Small intestine (tissue), 7 donors: ENCODE measurements around the gene C14orf132. TPM values are rescaled to one million over a fixed set of nuclear protein-coding genes. Genes with fewer than 3 reads are reported as not detected.

Experiments
- DNase-seq, 2 donors: peaks; one replicate each; pipeline versions ENCODE4 v3.0.0 to v3.0.0-alpha.2; 2013
- FAIRE-seq: peaks from 2 replicates; lab custom pipeline; 2012; peaks lifted over from hg19 to GRCh38; lab: Jason Lieb, UNC
- H3K27ac ChIP-seq, 3 donors: one replicate each; pipeline ENCODE4 v1.5.1; 2013; ENCODE audit warnings: low read length in 2 of 3, mild to moderate bottlenecking in 2 of 3, control low read depth in 1 of 3, inconsistent platforms in 1 of 3, low read depth in 1 of 3, moderate library complexity in 1 of 3
- H3K27me3 ChIP-seq, 3 donors: one replicate each; pipeline ENCODE4 v1.6.1; 2013; ENCODE audit warnings: low read length in 3 of 3, inconsistent platforms in 1 of 3; ENCODE audit not compliant: control insufficient read depth in 3 of 3, insufficient read depth in 3 of 3
- H3K36me3 ChIP-seq, 3 donors: one replicate each; pipeline ENCODE4 v1.6.1; 2013; ENCODE audit warnings: low read length in 3 of 3, inconsistent platforms in 1 of 3, low read depth in 1 of 3, mild to moderate bottlenecking in 1 of 3, moderate library complexity in 1 of 3; ENCODE audit not compliant: control insufficient read depth in 3 of 3, insufficient read depth in 2 of 3
- H3K4me1 ChIP-seq, 3 donors: one replicate each; pipeline ENCODE4 v1.6.1; 2013; ENCODE audit warnings: low read length in 2 of 3, inconsistent platforms in 1 of 3, low read depth in 1 of 3, mild to moderate bottlenecking in 1 of 3, moderate library complexity in 1 of 3; ENCODE audit not compliant: control insufficient read depth in 3 of 3, insufficient read depth in 2 of 3
- H3K4me3 ChIP-seq, 3 donors: one replicate each; pipeline ENCODE4 v1.5.1; 2013; ENCODE audit warnings: low read length in 3 of 3, control low read depth in 1 of 3, inconsistent platforms in 1 of 3, low read depth in 1 of 3, mild to moderate bottlenecking in 1 of 3, moderate library complexity in 1 of 3
- H3K9me3 ChIP-seq, 2 donors: one replicate each; pipeline ENCODE4 v1.6.1; 2013; ENCODE audit warnings: low read depth in 1 of 2, low read length in 1 of 2; ENCODE audit not compliant: control insufficient read depth in 2 of 2, insufficient read depth in 1 of 2
- WGBS, 3 donors: extraction: QIAGEN DNeasy Blood & Tissue Kit; methylation state at CpG; one replicate each; pipeline ENCODE4 v1.1.7; 2013; 5-methylcytosine and 5-hydroxymethylcytosine counted together
- polyA plus RNA-seq, 4 donors: library from polyadenylated mRNA; stranded (reverse) in 3 of 4; unstranded in 1 of 4; fragments of 200-250 nt in 3 of 4; fragments of 120-200 nt in 1 of 4; gene quantifications; one replicate each; pipeline versions ENCODE4 v1.2.1 to v1.2.3, GENCODE V29; 2013
- donor health status: healthy with polysubstance abuse.
- donor health status: control.
- donor health status: control.
- donor health status: Bipolar disorder and iron deficiency.
- donor health status: healthy.

The C14orf132 gene
- polyA plus RNA-seq, 4 donors, result 0.45 to 10.1 (median 3.9) TPM

GRCh38 chr14:96060186-96060933, 21.2 kb downstream of the C14orf132 start:
- FAIRE-seq (no peak), DNase-seq (no peak)
- H3K4me1 ChIP-seq, result no peaks in the 10 kb centered on the region
- no peak overlapping the region for H3K27ac ChIP-seq
- no peaks in the 10 kb centered on the region for H3K36me3 ChIP-seq
- 70 to 79% (median 71%) methylated on average over 7 of the region's 7 CpGs for WGBS, 3 donors
- no peak overlapping the region for H3K4me3 ChIP-seq
- no peaks in the 10 kb centered on the region for H3K9me3 ChIP-seq
- H3K27me3 ChIP-seq, result peaks cover 0 to 6% (median 0%) of the 10 kb centered on the region in 3 donors

DNA sequence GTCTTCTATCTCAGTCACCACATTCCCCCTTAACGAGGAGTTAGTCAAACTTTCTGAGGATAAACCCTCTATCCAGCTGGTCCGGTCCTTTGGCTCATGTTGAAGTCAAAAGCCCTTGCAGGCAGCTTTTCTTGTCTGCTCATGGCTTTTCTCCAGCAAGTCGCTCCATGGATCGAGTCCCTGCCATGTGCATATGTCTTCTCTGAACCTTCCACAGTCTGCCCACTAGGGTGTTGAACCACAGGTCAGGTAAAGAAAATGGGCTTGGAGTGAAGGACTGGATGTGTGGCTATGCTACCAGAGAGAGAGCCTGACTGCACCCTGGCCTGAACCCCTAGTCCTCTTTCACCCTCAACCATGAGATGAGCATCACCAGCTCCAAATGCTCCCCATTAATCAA, 22.8 kb downstream of the C14orf132 start:
- Histone ChIP-seq H3K9me3 (no peaks in the 10 kb centered on the region), H3K36me3 (no peaks in the 10 kb centered on the region), H3K27ac (no peak overlapping the region), H3K4me3 (no peak overlapping the region), H3K27me3 (peaks cover 0 to 6% (median 0%) of the 10 kb centered on the region in 3 donors), H3K4me1 (no peaks in the 10 kb centered on the region)
- 75 to 79% (median 77%) methylated on average over 4 of the region's 4 CpGs for WGBS, 3 donors
- FAIRE-seq, result no peak
- DNase-seq, result no peak

GRCh38 chr14:96062506-96062905, 23.3 kb downstream of the C14orf132 start:
- WGBS, 3 donors, result 72 to 81% (median 72%) methylated on average over 6 of the region's 6 CpGs
- no peak for FAIRE-seq

GRCh38 chr14:96064866-96065265, 25.7 kb downstream of the C14orf132 start:
- Histone ChIP-seq H3K27me3 (peaks cover 0 to 6% (median 0%) of the 10 kb centered on the region in 3 donors), H3K9me3 (no peaks in the 10 kb centered on the region), H3K36me3 (no peaks in the 10 kb centered on the region), H3K4me3 (no peak overlapping the region), H3K27ac (no peak overlapping the region), H3K4me1 (no peaks in the 10 kb centered on the region)
- DNase-seq (no peak), FAIRE-seq (no peak)
- WGBS, 3 donors, result 66 to 80% (median 71%) methylated on average over 5 of the region's 5 CpGs

More at GRCh38 chr14:96062506-96062905, 23.3 kb downstream of the C14orf132 start:
- Histone ChIP-seq H3K4me1 (no peaks in the 10 kb centered on the region), H3K36me3 (no peaks in the 10 kb centered on the region), H3K9me3 (no peaks in the 10 kb centered on the region), H3K27me3 (peaks cover 0 to 6% (median 0%) of the 10 kb centered on the region in 3 donors), H3K27ac (no peak overlapping the region), H3K4me3 (no peak overlapping the region)
- DNase-seq, result no peak

GRCh38 chr14:96065661-96066459, 26.7 kb downstream of the C14orf132 start:
- FAIRE-seq (no peak), DNase-seq (no peak)
- 51 to 52% (median 51%) methylated on average over 11 of the region's 11 CpGs for WGBS, 3 donors
- Histone ChIP-seq H3K36me3 (no peaks in the 10 kb centered on the region), H3K27ac (no peak overlapping the region), H3K9me3 (no peaks in the 10 kb centered on the region), H3K4me3 (no peak overlapping the region), H3K27me3 (peaks cover 0 to 6% (median 0%) of the 10 kb centered on the region in 3 donors), H3K4me1 (no peaks in the 10 kb centered on the region)

DNA sequence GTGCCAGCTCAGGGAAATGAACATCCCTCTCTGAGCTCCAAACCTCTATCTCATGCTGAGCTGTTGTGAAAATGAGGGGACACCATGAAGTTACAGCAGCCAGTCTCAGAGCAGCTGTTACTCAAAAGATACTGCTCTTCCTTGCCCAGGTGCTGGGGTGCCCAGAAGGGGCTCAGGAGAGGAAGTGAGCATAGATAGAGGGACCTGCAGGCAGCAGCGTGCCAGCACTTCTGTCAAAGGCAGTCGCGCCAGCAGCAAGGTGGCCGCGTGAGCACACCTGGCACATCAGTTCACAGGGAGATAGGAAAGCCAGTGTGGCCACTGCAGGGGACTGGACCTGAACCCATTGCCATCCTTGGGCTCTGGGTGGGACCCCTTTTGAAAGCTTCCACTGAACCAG, 27.8 kb downstream of the C14orf132 start:
- FAIRE-seq (no peak), DNase-seq (no peak)
- Histone ChIP-seq H3K36me3 (no peaks in the 10 kb centered on the region), H3K4me1 (no peaks in the 10 kb centered on the region), H3K4me3 (no peak overlapping the region), H3K27ac (no peak overlapping the region), H3K27me3 (peaks cover 0 to 5% (median 0%) of the 10 kb centered on the region in 3 donors), H3K9me3 (no peaks in the 10 kb centered on the region)
- 80 to 93% (median 88%) methylated on average over 5 of the region's 5 CpGs for WGBS, 3 donors

GRCh38 chr14:96067985-96068930, 29.1 kb downstream of the C14orf132 start:
- no peaks in the 10 kb centered on the region for H3K4me1 ChIP-seq
- FAIRE-seq (no peak), DNase-seq (no peak)
- no peaks in the 10 kb centered on the region for H3K27me3 ChIP-seq
- no peak overlapping the region for H3K27ac ChIP-seq
- 59 to 82% (median 67%) methylated on average over 19 of the region's 19 CpGs for WGBS, 3 donors
- H3K36me3 ChIP-seq, result no peaks in the 10 kb centered on the region
- H3K4me3 ChIP-seq, result no peak overlapping the region
- no peaks in the 10 kb centered on the region for H3K9me3 ChIP-seq

DNA sequence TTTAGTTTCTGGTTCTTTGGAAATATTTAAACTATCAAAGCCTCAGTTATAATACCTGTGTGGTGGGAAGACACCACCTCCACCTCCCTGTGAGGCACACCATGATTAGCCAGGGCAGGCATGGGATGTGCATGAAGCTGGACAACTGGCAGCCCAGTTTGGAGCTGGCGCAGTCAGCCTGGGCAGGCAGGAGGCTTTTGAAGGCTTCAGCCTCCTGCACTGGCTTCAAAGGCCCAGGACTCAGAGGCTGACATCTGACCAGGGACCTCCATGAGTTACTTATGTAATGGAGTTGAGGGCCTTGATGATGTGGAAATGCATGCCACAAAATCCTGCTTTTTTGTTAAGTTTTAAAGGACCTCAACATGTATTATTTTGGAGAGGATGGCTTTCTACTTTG, 30.3 kb downstream of the C14orf132 start:
- no peaks in the 10 kb centered on the region for H3K9me3 ChIP-seq
- FAIRE-seq (no peak), DNase-seq (no peak)
- no peaks in the 10 kb centered on the region for H3K27me3 ChIP-seq
- H3K27ac ChIP-seq, result no peak overlapping the region
- no peaks in the 10 kb centered on the region for H3K4me1 ChIP-seq
- 5 to 89% (median 51%) methylated on average over 1 of the region's 1 CpG for WGBS, 3 donors
- no peak overlapping the region for H3K4me3 ChIP-seq
- H3K36me3 ChIP-seq, result no peaks in the 10 kb centered on the region
